Lower leg skin (tissue), 4 donors: Measurements from ENCODE around the gene CASK. TPM values are rescaled to one million over a fixed set of nuclear protein-coding genes. Genes with fewer than 3 reads are reported as not detected.

ENCODE experiments used
- DNase-seq, 2 donors: peaks; one replicate each; pipeline ENCODE4 v3.0.0-alpha.2; 2019; ENCODE audit warnings: low spot score in 2 of 2
- H3K4me3 ChIP-seq: fragments of 200-600 bp; sonication (generic); 2 replicates; pipeline ENCODE4 v1.5.1; 2017; ENCODE audit warnings: mild to moderate bottlenecking, low read depth; ENCODE audit not compliant: poor library complexity, severe bottlenecking
- CTCF ChIP-seq, 3 donors: fragments of 450-650 bp; IDR thresholded peaks; one replicate each; pipeline ENCODE4 v1.5.1; 2016; ENCODE audit warnings: antibody characterized with exemption in 3 of 3, mild to moderate bottlenecking in 3 of 3, moderate library complexity in 2 of 3
- POLR2A ChIP-seq, 2 donors: fragments of 450-650 bp; IDR thresholded peaks; one replicate each; pipeline ENCODE4 v1.6.1; 2016 to 2017; ENCODE audit warnings: antibody characterized with exemption in 2 of 2, mild to moderate bottlenecking in 1 of 2, moderate library complexity in 1 of 2
- WGBS, 2 donors: methylation state at CpG; one replicate each; pipeline ENCODE4 v1.1.5; 2018; 5-methylcytosine and 5-hydroxymethylcytosine counted together
- intact Hi-C: fragments of 100-400 bp; cut with DNase I; formaldehyde crosslinking; loops from one replicate; pipeline ENCODE4 v1.15.0; 2023; ENCODE audit warnings: low total_unique reads
- total RNA-seq, 4 donors: library from RNA; depleted of rRNA; stranded (reverse); fragments of >200 nt; gene quantifications; one replicate each; pipeline ENCODE4 v1.1.0, GENCODE V29; 2016

CASK gene
- total RNA-seq, 4 donors from 2014 or later: 22.7 to 43.2 (median 26.8) TPM

GRCh38 chrX:41933546-41933945, 10.2 kb upstream of the CASK start:
- intact Hi-C loops: no loop called here
- WGBS, 2 donors: 75 to 79% methylated on average over 6 of the region's 6 CpGs
- TF ChIP-seq POLR2A (IDR thresholded peaks at IDR 0.05) (no peak), CTCF (IDR thresholded peaks at IDR 0.05) (no peak)
- H3K4me3 ChIP-seq: no peak overlapping the region
- DNase-seq: no peak

GRCh38 chrX:41932885-41933284, 9.5 kb upstream of the CASK start:
- intact Hi-C loops: no loop called here
- no peak for TF ChIP-seq CTCF (IDR thresholded peaks at IDR 0.05)
- TF ChIP-seq POLR2A (IDR thresholded peaks at IDR 0.05): no peak
- no peak overlapping the region for H3K4me3 ChIP-seq
- WGBS, 2 donors: 91 to 95% methylated on average over 5 of the region's 5 CpGs
- DNase-seq: no peak

DNA sequence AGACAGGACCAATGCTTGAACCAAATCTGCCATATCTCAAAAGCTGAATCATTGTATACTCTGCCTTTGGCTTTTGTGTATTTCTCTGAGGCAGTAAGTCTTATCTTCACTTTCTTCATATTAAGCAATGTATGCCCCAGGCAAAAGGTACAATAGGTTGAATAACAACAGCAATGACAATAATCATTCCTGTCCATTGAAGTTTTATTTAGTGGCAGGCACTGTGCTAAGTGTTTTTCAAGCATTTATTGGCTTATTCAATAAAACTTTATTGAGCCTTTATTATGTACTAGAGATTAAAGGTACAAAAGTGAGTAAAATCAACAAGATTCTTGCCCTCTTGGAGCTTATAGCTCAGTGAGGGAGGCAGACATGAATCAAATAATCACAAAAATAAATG, 8.2 kb upstream of the CASK start:
- H3K4me3 ChIP-seq: no peak overlapping the region
- no peak for DNase-seq
- intact Hi-C loops: no loop called here
- TF ChIP-seq CTCF (IDR thresholded peaks at IDR 0.05) (no peak), POLR2A (IDR thresholded peaks at IDR 0.05) (no peak)

DNA sequence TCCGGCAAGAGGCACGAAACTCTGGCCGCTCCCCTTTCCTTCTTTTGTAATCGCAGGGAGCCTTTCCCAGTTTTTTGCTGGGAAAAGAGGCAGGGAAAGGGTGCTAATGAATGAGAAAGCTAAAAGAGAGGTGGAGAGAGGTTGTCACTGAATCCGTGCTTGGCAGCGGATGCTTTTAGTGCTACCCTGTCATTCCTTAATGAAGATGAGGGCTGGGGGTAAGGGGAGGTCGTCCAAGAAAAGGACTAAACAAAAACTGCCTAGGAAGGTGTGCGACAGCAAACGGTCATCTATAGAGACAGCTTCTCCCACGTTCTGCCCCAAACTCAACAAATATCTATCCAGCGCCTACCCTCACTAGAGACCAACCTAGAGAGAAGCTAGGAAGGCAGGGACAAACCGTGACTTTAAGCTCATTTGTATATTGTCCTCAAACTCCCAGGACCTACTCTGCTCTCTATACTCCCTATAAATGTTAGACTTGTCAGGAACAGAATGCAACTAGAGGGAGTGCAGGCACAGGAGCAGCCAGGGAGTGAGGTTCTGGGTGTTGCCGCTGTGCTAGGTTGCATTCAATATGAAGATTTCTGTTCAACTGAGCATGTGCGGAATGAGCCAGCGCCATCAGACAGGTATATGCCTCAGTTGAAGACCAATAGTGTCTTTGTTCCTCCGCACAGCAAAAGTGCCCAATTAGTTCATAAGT, 777 bp upstream of the CASK start:
- peak overlapping the region; percentile 32 for H3K4me3 ChIP-seq
- TF ChIP-seq CTCF (IDR thresholded peaks at IDR 0.05): no peak
- TF ChIP-seq POLR2A (IDR thresholded peaks at IDR 0.05): no peak
- 1 to 34% methylated on average over 16 of the region's 16 CpGs for WGBS, 2 donors
- intact Hi-C loops: no loop called here
- no peak for DNase-seq

- no peak for DNase-seq
- TF ChIP-seq CTCF (IDR thresholded peaks at IDR 0.05): no peak
- TF ChIP-seq POLR2A (IDR thresholded peaks at IDR 0.05): no peak
- intact Hi-C loops: no loop called here
- 0 to 32% methylated on average over 23 to 46 of the region's 48 CpGs for WGBS, 2 donors
- peak overlapping the region; percentile 45 for H3K4me3 ChIP-seq
These were observed 763 bp downstream of the CASK start for GRCh38 chrX:41922431-41923151.
